ENCODE measurements around the gene KCNIP1. TPM values are rescaled to one million over a fixed set of nuclear protein-coding genes. Genes with fewer than 3 reads are reported as not detected.

The KCNIP1 gene
- total and polyA plus RNA-seq, 2 of the 8 experiments (the other 6 are each of a cell fraction or from before 2014, with no cell fraction given), result 0.52 to 0.83 TPM

DNA sequence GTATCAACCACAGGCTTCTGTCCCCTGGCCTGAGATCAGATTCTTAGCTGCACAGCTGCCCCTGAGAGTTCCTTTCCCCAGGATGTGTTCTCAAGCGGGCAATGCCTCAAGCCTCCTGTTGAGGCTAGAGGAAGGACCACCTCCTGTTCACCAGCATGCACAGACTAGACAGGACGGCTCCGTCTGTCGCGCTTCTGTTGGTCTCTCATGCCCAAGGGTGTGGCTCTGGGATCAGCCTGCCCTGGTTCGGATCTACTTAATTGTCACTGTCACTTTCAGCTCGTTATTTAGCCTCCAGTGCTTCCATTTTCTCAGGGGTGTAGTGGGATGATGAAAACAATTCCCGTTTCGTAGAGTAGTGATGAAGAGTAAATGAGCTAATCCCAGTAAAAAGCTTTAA, 103.1 kb downstream of the KCNIP1 start (continued):
- TF ChIP-seq GABPA (IDR thresholded peaks at IDR 0.05; ENCODE audit: borderline replicate concordance, insufficient read depth, low read length) (no peak), SAP30 (IDR thresholded peaks at IDR 0.05; ENCODE audit: insufficient read depth, insufficient replicate concordance, low read length) (no peak), HDAC2 (IDR thresholded peaks at IDR 0.05; ENCODE audit: borderline replicate concordance in 1 of 2, low read depth in 2 of 2, low read length in 2 of 2) (no peak)

All from H1 (cell line).